ENCODE measurements around the gene SLC12A4.
A peak's percentile ranks its signal among the peaks of the same experiment; 100 is the strongest.

DNA sequence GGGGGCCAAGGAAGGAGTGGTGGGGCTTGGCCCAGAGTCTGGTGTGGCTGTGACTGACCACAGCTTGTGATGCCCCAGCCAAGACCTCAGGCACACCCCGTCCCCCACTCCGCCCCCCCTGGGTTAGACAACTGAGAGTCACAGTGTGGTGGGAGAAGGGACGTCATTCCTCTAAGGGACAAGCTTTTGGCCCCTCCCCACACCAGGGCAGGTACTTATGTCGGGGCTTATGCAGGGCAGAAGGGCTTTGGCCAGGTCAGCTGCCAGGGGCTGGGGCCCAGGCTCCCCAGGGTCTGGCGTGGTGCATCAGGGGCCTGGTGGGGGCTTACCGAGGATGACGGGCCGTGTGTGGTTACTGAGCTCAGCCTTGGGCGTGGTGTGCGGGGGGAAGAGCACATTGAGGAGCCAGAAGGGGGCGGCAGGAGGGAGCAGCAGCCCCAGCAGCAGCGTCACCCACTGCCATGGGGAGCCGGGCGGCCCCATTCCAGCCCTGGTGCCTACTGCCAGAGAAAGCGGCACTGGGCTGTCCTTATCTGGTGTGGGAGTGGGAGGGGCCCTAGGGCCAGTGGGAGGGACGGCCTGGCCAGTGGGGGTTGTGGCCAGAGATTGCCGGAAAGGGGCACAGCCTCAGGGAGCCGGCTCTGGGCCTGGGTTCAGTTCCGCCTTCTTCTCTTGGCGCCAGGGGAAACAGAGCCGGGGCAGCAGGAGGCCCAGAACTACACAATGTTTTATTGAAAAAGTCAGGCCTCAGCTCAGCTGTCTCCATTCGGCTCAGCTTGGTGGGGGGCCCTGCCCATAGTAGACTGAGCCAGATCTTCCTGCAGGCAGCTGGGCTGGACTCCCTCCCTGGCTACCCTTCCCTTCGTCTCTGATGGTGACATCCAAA, 24.6 kb downstream of the SLC12A4 start, which contains the start of gene LCAT:
- no peak for TF ChIP-seq CTCF (IDR thresholded peaks at IDR 0.05)
- peak; percentile 24 for TF ChIP-seq POLR2AphosphoS5 (IDR thresholded peaks at IDR 0.05)
